K562 (cell line): Measurements from ENCODE around the gene WNT2. TPM values are rescaled to one million over a fixed set of nuclear protein-coding genes. Genes with fewer than 3 reads are reported as not detected.

Experiments used
- ATAC-seq: fragments of 200-7000 bp; cut with Tn5 transposase; 3 replicates; pipeline ENCODE4 v1.9.1; 2020; ENCODE audit warnings: moderate library complexity
- BruUV-seq: library from RNA; stranded (reverse); fragments of 400-500 nt; replicated peaks from 2 replicates; lab custom pipeline; 2021; lab: Mats Ljungman, UMichigan
- CTCF ChIA-PET: fragments of 300-600 bp; formaldehyde crosslinking; extraction: SDS; loops from one replicate; lab custom pipeline; 2021; ENCODE audit warnings: low intra/inter-chr PET ratio; lab: Yijun Ruan, JAX
- POLR2A ChIA-PET: fragments of 300-600, 350-650 bp; sonication (Branson Sonifier 250); formaldehyde crosslinking; extraction: SDS; loops from one replicate; lab custom pipeline; 2021; ENCODE audit warnings: antibody characterized with exemption, inconsistent platforms; lab: Yijun Ruan, JAX
- DNase-seq, 4 experiments: peaks; one replicate each; pipeline versions ENCODE4 v3.0.0 to v3.0.0-alpha.2; 2011 to 2018; ENCODE audit warnings: low spot score in 3 of 4, mixed read lengths in 3 of 4; ENCODE audit errors: extremely low read depth in 1 of 4
- FAIRE-seq: peaks from 2 replicates; lab custom pipeline; 2011; peaks lifted over from hg19 to GRCh38; lab: Jason Lieb, UNC
- H2AFZ ChIP-seq: 2 replicates; pipeline ENCODE4 v1.6.0; 2011; ENCODE audit warnings: low read depth, low read length, control low read depth, inconsistent platforms
- H3K27ac ChIP-seq: fragments of 200-600 bp; 3 replicates; pipeline ENCODE4 v1.8.0; 2011; ENCODE audit warnings: low read depth, mild to moderate bottlenecking, control low read depth, inconsistent platforms, low read length, moderate library complexity, mixed read lengths; ENCODE audit errors: extremely low read depth
- H3K27me3 ChIP-seq, 2 experiments: fragments of 300-600 bp in 1 of 2; 2 replicates in 1 of 2; 3 replicates in 1 of 2; pipeline versions ENCODE4 v1.6.0 to v1.8.0; 2011; ENCODE audit warnings: inconsistent platforms in 2 of 2, low read length in 2 of 2, mild to moderate bottlenecking in 1 of 2, mixed read lengths in 1 of 2, moderate library complexity in 1 of 2; ENCODE audit not compliant: control insufficient read depth in 2 of 2, insufficient read depth in 2 of 2
- H3K36me3 ChIP-seq: fragments of 300-600 bp; 3 replicates; pipeline ENCODE4 v1.8.0; 2011; ENCODE audit warnings: mild to moderate bottlenecking, low read length, inconsistent platforms; ENCODE audit not compliant: control insufficient read depth, insufficient read depth
- H3K4me1 ChIP-seq, 2 experiments: fragments of 200-600 bp in 1 of 2; replicated peaks in 1 of 2; 2 replicates in 1 of 2; 3 replicates in 1 of 2; pipeline versions ENCODE4 v1.5.1 to v1.8.0; 2011; ENCODE audit warnings: inconsistent platforms in 2 of 2, low read length in 2 of 2, mild to moderate bottlenecking in 1 of 2, mixed read lengths in 1 of 2, moderate library complexity in 1 of 2; ENCODE audit not compliant: control insufficient read depth in 2 of 2, insufficient read depth in 2 of 2
- H3K4me2 ChIP-seq: 2 replicates; pipeline ENCODE4 v1.6.1; 2011; ENCODE audit warnings: low read length, control low read depth, inconsistent platforms, mixed read lengths; ENCODE audit not compliant: insufficient read depth
- H3K4me3 ChIP-seq: fragments of 200-600 bp; sonication (generic), shearing (Covaris generic); 2 replicates; pipeline ENCODE4 v1.5.1; 2016; ENCODE audit warnings: control low read depth, inconsistent platforms
- H3K79me2 ChIP-seq: fragments of 200-600 bp; 3 replicates; pipeline ENCODE4 v1.8.0; 2011; ENCODE audit warnings: low read length, inconsistent platforms; ENCODE audit not compliant: control insufficient read depth, insufficient read depth
- H3K9ac ChIP-seq, 2 experiments: 2 replicates each; pipeline versions ENCODE4 v1.6.0 to v1.6.1; 2011; ENCODE audit warnings: low read depth in 2 of 2, low read length in 2 of 2, control low read depth in 1 of 2, inconsistent platforms in 1 of 2, mild to moderate bottlenecking in 1 of 2, mixed read lengths in 1 of 2; ENCODE audit not compliant: insufficient read depth in 1 of 2
- H3K9me1 ChIP-seq: one replicate; pipeline ENCODE4 v1.6.0; 2011; ENCODE audit warnings: inconsistent platforms, mild to moderate bottlenecking, low read length, moderate library complexity; ENCODE audit not compliant: control insufficient read depth, insufficient read depth
- H3K9me3 ChIP-seq: replicated peaks from 2 replicates; pipeline ENCODE4 v1.5.1; 2011; ENCODE audit warnings: low read depth, low read length, inconsistent platforms; ENCODE audit not compliant: control insufficient read depth, insufficient read depth
- H4K20me1 ChIP-seq: replicated peaks from 2 replicates; pipeline ENCODE4 v1.6.1; 2011; ENCODE audit warnings: low read length, inconsistent platforms, mixed read lengths; ENCODE audit not compliant: control insufficient read depth, insufficient read depth
- ADNP ChIP-seq: fragments of 200-800 bp; sonication (Bioruptor generic); IDR thresholded peaks from 2 replicates; pipeline ENCODE4 v1.6.1; 2016; ENCODE audit warnings: missing genetic modification characterization, missing compliant biosample characterization
- CHD2 ChIP-seq: IDR thresholded peaks from 2 replicates; pipeline ENCODE4 v1.6.1; 2011; ENCODE audit warnings: low read depth, low read length
- ELF4 ChIP-seq: fragments of 450-650 bp; formaldehyde crosslinking; IDR thresholded peaks from 2 replicates; pipeline ENCODE4 v1.4.0; 2022; ENCODE audit warnings: missing genetic modification characterization
- PHF20 ChIP-seq: fragments of 450-650 bp; IDR thresholded peaks from 2 replicates; pipeline ENCODE4 v1.6.1; 2018; ENCODE audit not compliant: partially characterized antibody
- RCOR1 ChIP-seq, 2 experiments: IDR thresholded peaks; 2 replicates each; pipeline ENCODE4 v1.6.1; 2012; ENCODE audit warnings: low read depth in 2 of 2, low read length in 2 of 2, borderline replicate concordance in 1 of 2, improper control_type of control experiment in 1 of 2
- ZC3H4 ChIP-seq: sonication (generic); formaldehyde crosslinking; IDR thresholded peaks from 2 replicates; pipeline ENCODE4 v1.9.0; 2021; ENCODE audit warnings: missing genetic modification reagents, borderline replicate concordance
- ZNF140 ChIP-seq: fragments of 250-450 bp; sonication (Bioruptor Pico); IDR thresholded peaks from 2 replicates; pipeline ENCODE4 v1.8.0; 2021; ENCODE audit warnings: moderate library complexity, mild to moderate bottlenecking, inconsistent platforms
- ZNF263 ChIP-seq: sonication (generic); formaldehyde crosslinking; IDR thresholded peaks from 2 replicates; pipeline ENCODE4 v1.8.0; 2022; ENCODE audit warnings: mild to moderate bottlenecking, missing genetic modification reagents, borderline replicate concordance
- ZNF445 ChIP-seq: fragments of 250-450 bp; sonication (Bioruptor Pico); IDR thresholded peaks from 2 replicates; pipeline ENCODE4 v1.4.0; 2020; ENCODE audit warnings: low read depth, mild to moderate bottlenecking, moderate library complexity
- WGBS: fragments of 100-300 bp; shearing (Covaris generic); methylation state at CpG from one replicate; pipeline ENCODE4 v1.1.6; 2016; ENCODE audit warnings: low coverage, mixed read lengths; ENCODE audit not compliant: insufficient coverage; ENCODE audit errors: missing lambda C conversion rate; 5-methylcytosine and 5-hydroxymethylcytosine counted together
- in situ Hi-C: fragments of 300-500 bp; cut with MboI; formaldehyde crosslinking; loops from 4 replicates; pipeline ENCODE4 v1.15.0; 2018; ENCODE audit warnings: inconsistent platforms, mixed read lengths
- intact Hi-C: fragments of 100-400 bp; cut with micrococcal nuclease; formaldehyde crosslinking; loops from 2 replicates; pipeline ENCODE4 v1.14.2; 2022
- polyA plus RNA-seq, 8 experiments: library from polyadenylated mRNA; depleted of rRNA in 4 of 8; stranded (reverse) in 5 of 8; unstranded in 3 of 8; fragments of >200 nt; fragmentation: Nextera tagmentation in 2 of 8; fragmentation: Illumina TruSeq in 1 of 8; extraction: Ambion mirVana in 2 of 8; extraction: Trizol in 1 of 8; gene quantifications; 2 replicates each; pipeline versions ENCODE4 v1.2.1 to v1.2.3, GENCODE V29; 2011 to 2014; ENCODE audit warnings: inconsistent platforms in 1 of 8, missing spikeins in 1 of 8
- total RNA-seq, 7 experiments: library from RNA; depleted of rRNA in 6 of 7; stranded (reverse); fragments of >200 nt in 6 of 7; fragmentation: Illumina TruSeq in 2 of 7; extraction: Trizol in 2 of 7; gene quantifications; 2 replicates each; pipeline versions ENCODE4 v1.2.1 to v1.2.3, GENCODE V29; 2011 to 2021; ENCODE audit warnings: low replicate concordance in 1 of 7

The WNT2 gene
- total and polyA plus RNA-seq, 9 of the 15 experiments (the other 6 are each of a cell fraction or from before 2014, with no cell fraction given) = 0.04 TPM; not detected in 8

DNA sequence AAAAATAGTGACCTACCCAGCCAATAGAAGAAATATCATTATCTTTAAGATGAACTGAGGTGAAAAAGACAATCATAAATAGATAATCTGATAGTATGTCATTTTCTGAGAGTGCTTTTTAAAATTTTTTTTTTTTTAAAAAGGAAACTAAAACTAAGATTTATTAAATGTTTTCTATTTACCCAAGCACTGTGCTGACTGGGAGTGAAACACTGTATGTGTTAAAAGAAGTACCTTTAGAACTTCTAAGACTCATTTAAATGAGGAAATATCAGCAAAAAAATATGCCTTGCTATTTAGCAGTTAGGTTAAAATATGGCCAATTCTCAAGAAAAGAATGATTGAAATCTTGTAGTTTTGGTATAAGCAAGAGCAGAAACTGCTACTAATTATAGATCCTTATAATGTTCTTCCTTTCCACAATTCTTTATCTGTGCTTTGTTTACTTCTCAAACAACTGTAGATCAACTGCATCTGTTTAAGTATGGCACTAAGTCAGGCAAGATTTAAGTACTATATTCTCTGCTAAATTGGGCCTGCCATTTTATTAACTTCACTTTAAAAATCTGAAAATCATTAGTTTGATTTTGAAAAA is 39.5 kb upstream of the WNT2 start:
- intact Hi-C loops = no loop called here
- in situ Hi-C loops = no loop called here
- ChIA-PET CTCF (no interaction called here), POLR2A (no interaction called here)
- no peak for FAIRE-seq
- ATAC-seq = no peak
- no peak for TF ChIP-seq RCOR1 (IDR thresholded peaks at IDR 0.05; ENCODE audit: borderline replicate concordance in 1 of 2, low read depth in 2 of 2, low read length in 2 of 2)
- no peak overlapping the region for H3K9ac ChIP-seq
- no peak overlapping the region for H3K4me3 ChIP-seq
- BruUV-seq = no TSS peak
- H3K36me3 ChIP-seq = no peaks in the 10 kb centered on the region
- no peaks in the 10 kb centered on the region for H4K20me1 ChIP-seq
- no peak for DNase-seq
- no peak overlapping the region for H3K4me2 ChIP-seq
- H3K9me3 ChIP-seq = no peaks in the 10 kb centered on the region
- no peaks in the 10 kb centered on the region for H3K9me1 ChIP-seq
- no peak overlapping the region for H3K27ac ChIP-seq
- H3K4me1 ChIP-seq = no peaks in the 10 kb centered on the region
- no peak overlapping the region for H2AFZ ChIP-seq
- H3K79me2 ChIP-seq = no peaks in the 10 kb centered on the region
- no peaks in the 10 kb centered on the region for H3K27me3 ChIP-seq

DNA sequence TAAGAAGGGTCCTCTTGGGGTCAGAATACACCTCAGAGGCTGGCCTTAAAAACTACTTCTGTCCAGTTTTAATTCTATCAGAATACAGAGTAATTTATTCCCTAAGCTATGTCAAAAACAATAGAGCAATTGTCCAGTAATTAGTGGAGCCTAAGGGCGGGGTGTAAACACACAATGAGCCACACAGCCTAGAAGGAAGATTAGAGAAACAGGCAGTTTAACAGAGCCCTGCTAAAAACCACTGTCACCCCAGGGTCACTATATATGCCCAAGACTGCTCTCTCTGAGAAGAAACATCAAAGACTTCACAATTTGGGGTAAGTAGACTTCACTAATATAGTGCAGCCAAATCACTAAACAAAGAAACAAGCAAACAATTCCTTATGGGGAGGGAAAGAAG is 27.2 kb upstream of the WNT2 start:
- Histone ChIP-seq H3K4me1 (no peaks in the 10 kb centered on the region), H3K9me1 (no peaks in the 10 kb centered on the region), H3K9me3 (no peaks in the 10 kb centered on the region), H3K36me3 (no peaks in the 10 kb centered on the region), H3K4me2 (no peak overlapping the region), H3K27ac (no peak overlapping the region), H3K9ac (no peak overlapping the region), H4K20me1 (no peaks in the 10 kb centered on the region), H2AFZ (no peak overlapping the region)
- WGBS = 0% methylated on average over 1 of the region's 1 CpG
- no peak for ATAC-seq
- in situ Hi-C loops (no loop called here), intact Hi-C loops (no loop called here)
- BruUV-seq = no TSS peak
- CTCF ChIA-PET = no interaction called here
- no peak for FAIRE-seq
- no peak for DNase-seq
- TF ChIP-seq ELF4 (CRISPR knock-in tag) (no peak), ZNF263 (CRISPR knock-in tag) (no peak), ADNP (tag) (no peak), ZNF445 (CRISPR knock-in tag) (no peak), ZNF140 (CRISPR knock-in tag) (no peak), CHD2 (no peak), ZC3H4 (no peak), PHF20 (no peak)
- TF ChIP-seq, all 486 proteins: peak for 0
- Histone ChIP-seq H3K27me3 (no peaks in the 10 kb centered on the region), H3K79me2 (no peaks in the 10 kb centered on the region), H3K4me3 (no peak overlapping the region)
- POLR2A ChIA-PET = no interaction called here
